SK-N-SH treated with all-trans-retinoic acid at 6 μM for 48 hours (cell line): Measurements from ENCODE around the gene PPFIA1.

Experiments
- PATZ1 ChIP-seq: fragments of 250-450 bp; sonication (Bioruptor Pico); IDR thresholded peaks from 2 replicates; pipeline ENCODE4 v1.8.0; 2020; ENCODE audit warnings: mild to moderate bottlenecking, moderate library complexity, borderline replicate concordance
- TCF4 ChIP-seq: fragments of 250-450 bp; sonication (Bioruptor Pico); IDR thresholded peaks from 2 replicates; pipeline ENCODE4 v1.8.0; 2021; ENCODE audit warnings: mild to moderate bottlenecking, moderate library complexity, borderline replicate concordance
- TSHZ2 ChIP-seq: fragments of 250-450 bp; sonication (Bioruptor Pico); IDR thresholded peaks from 2 replicates; pipeline ENCODE4 v1.5.0; 2020; ENCODE audit warnings: mild to moderate bottlenecking, moderate library complexity
- ZFP30 ChIP-seq: fragments of 450-650 bp; formaldehyde crosslinking; IDR thresholded peaks from 2 replicates; pipeline ENCODE4 v1.5.0; 2022; ENCODE audit warnings: mild to moderate bottlenecking, moderate library complexity
- TF ChIP-seq, protein P1 (sequence below): fragments of 250-450 bp; sonication (Bioruptor Pico); IDR thresholded peaks from 2 replicates; pipeline ENCODE4 v1.5.1; 2020; ENCODE audit warnings: low read depth, mild to moderate bottlenecking, moderate library complexity

DNA sequence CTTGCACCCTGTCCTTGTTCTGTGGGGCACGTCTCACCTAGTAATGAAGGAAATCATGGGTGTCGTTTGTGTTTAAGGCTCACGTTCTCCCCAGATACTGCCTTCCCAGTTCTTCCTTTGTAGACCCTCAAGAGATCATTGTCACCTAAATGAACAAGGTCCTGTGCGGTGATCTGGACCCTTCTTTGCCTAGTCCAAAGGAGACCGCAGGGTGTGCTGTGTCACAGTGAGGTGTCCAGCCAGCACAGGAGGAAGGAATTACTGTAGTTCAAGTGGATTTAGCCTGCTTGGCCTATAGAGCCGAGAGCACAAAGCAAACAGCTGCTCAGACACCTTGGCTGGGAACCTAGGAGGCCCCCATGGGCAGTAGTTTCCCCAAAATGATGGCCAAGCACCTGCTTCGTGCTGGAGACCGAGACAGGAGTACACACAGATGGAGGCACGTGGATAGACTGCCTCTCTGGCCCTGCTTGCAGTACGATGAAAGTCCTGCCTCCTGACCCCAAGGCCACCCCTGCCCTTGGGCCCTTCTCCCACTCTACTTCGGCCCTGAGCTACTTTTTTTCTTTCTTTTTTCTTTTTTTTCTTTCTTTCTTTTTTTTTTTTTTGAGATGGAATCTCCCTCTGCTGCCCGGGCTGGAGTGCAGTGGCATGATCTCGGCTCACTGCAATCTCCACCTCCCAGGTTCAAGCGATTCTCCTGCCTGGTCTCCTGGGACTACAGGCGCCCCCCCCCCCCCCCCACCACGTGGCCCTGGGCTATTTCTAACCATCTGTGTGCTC lies 19.4 kb upstream of the PPFIA1 start:
- TF ChIP-seq PATZ1 (CRISPR knock-in tag), result no peak
- no peak for TF ChIP-seq TCF4 (CRISPR knock-in tag)
- TF ChIP-seq ZFP30 (CRISPR knock-in tag), result no peak
- no peak for TF ChIP-seq TSHZ2
- TF ChIP-seq, protein P1, sequence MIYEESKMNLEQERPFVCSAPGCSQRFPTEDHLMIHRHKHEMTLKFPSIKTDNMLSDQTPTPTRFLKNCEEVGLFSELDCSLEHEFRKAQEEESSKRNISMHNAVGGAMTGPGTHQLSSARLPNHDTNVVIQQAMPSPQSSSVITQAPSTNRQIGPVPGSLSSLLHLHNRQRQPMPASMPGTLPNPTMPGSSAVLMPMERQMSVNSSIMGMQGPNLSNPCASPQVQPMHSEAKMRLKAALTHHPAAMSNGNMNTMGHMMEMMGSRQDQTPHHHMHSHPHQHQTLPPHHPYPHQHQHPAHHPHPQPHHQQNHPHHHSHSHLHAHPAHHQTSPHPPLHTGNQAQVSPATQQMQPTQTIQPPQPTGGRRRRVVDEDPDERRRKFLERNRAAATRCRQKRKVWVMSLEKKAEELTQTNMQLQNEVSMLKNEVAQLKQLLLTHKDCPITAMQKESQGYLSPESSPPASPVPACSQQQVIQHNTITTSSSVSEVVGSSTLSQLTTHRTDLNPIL, result no peak
